Left lung (tissue), 10 donors: ENCODE measurements around the gene ITGAX. TPM values are rescaled to one million over a fixed set of nuclear protein-coding genes. Genes with fewer than 3 reads are reported as not detected.
A peak's percentile ranks its signal among the peaks of the same experiment; 100 is the strongest.

ENCODE experiments used
- ATAC-seq: fragments of 200-7000 bp; cut with Tn5 transposase; one replicate; pipeline ENCODE4 v1.9.1; 2020; ENCODE audit warnings: moderate library complexity
- DNase-seq, 4 donors: peaks; one replicate each; pipeline ENCODE4 v3.0.0-alpha.2; 2013 to 2020
- H3K27ac ChIP-seq, 2 donors: fragments of 200-600 bp; sonication (generic) in 1 of 2; one replicate each; pipeline versions ENCODE4 v1.5.0 to v1.8.0; 2020 to 2021
- H3K27me3 ChIP-seq, 2 donors: fragments of 200-600 bp; sonication (generic) in 1 of 2; one replicate each; pipeline versions ENCODE4 v1.5.0 to v1.8.0; 2020 to 2021
- H3K36me3 ChIP-seq, 2 donors: fragments of 200-600 bp; sonication (generic) in 1 of 2; one replicate each; pipeline versions ENCODE4 v1.5.0 to v1.8.0; 2020 to 2021
- H3K4me1 ChIP-seq, 2 donors: fragments of 200-600 bp; one replicate each; pipeline ENCODE4 v1.8.0; 2021
- H3K4me3 ChIP-seq, 2 donors: fragments of 200-600 bp; sonication (generic) in 1 of 2; one replicate each; pipeline versions ENCODE4 v1.5.0 to v1.8.0; 2020 to 2021; ENCODE audit warnings: mild to moderate bottlenecking in 1 of 2
- H3K9me3 ChIP-seq, 2 donors: fragments of 200-600 bp; sonication (generic) in 1 of 2; one replicate each; pipeline versions ENCODE4 v1.5.0 to v1.8.0; 2020 to 2021
- CTCF ChIP-seq, 2 donors: fragments of 200-600 bp; sonication (generic) in 1 of 2; IDR thresholded peaks; one replicate each; pipeline versions ENCODE4 v1.5.0 to v1.8.0; 2021; ENCODE audit warnings: antibody characterized with exemption in 2 of 2
- intact Hi-C, 2 donors: fragments of 100-400 bp; cut with DNase I; formaldehyde crosslinking; loops; one replicate each; pipeline versions ENCODE4 v1.11.2 to v1.14.2; 2022
- polyA plus RNA-seq, 6 donors: library from polyadenylated mRNA; unstranded; fragments of 120-200 nt; gene quantifications; one replicate each; pipeline ENCODE4 v1.2.1, GENCODE V29; 2013; ENCODE audit not compliant: insufficient read length in 6 of 6
- total RNA-seq, 2 donors: library from RNA; stranded (reverse); fragmentation: NEBNext Ultra II Directional; extraction: Animal tissue kit (Norgen Biotek cat#: 25700); gene quantifications; one replicate each; pipeline ENCODE4 v1.2.1, GENCODE V29; 2021
- donor health status: DM: no; HTN: yes; CAD: no.
- donor health status: DM: no; HTN: no; CAD: no.

Gene ITGAX
- total and polyA plus RNA-seq, 8 donors: 0.94 to 134 (median 1.8) TPM

GRCh38 chr16:31421587-31421986 is 66.6 kb downstream of the ITGAX start:
- Histone ChIP-seq H3K9me3 (no peaks in the 10 kb centered on the region), H3K27ac (no peak overlapping the region), H3K27me3 (peaks cover 0 to 22% of the 10 kb centered on the region in 2 donors), H3K4me3 (no peak overlapping the region), H3K4me1 (no peaks in the 10 kb centered on the region), H3K36me3 (no peaks in the 10 kb centered on the region)
- DNase-seq (no peak), ATAC-seq (no peak)
- intact Hi-C loops: no loop called here
- TF ChIP-seq CTCF (IDR thresholded peaks at IDR 0.05): no peak

GRCh38 chr16:31423241-31423640 is 68.3 kb downstream of the ITGAX start:
- no peak for ATAC-seq
- H3K27ac ChIP-seq: no peak overlapping the region
- intact Hi-C loops: no loop called here
- H3K36me3 ChIP-seq: no peaks in the 10 kb centered on the region
- peaks cover 4% of the 10 kb centered on the region in 2 donors for H3K4me1 ChIP-seq
- no peak overlapping the region for H3K4me3 ChIP-seq
- H3K9me3 ChIP-seq: no peaks in the 10 kb centered on the region
- H3K27me3 ChIP-seq: peaks cover 0 to 33% of the 10 kb centered on the region in 2 donors
- TF ChIP-seq CTCF (IDR thresholded peaks at IDR 0.05): no peak
- DNase-seq: no peak

- ATAC-seq: no peak
- intact Hi-C loops: no loop called here
- DNase-seq: no peak
- H3K4me3 ChIP-seq: no peak overlapping the region
- TF ChIP-seq CTCF (IDR thresholded peaks at IDR 0.05): no peak
- H3K27me3 ChIP-seq: peaks cover 0 to 30% of the 10 kb centered on the region in 2 donors
- no peaks in the 10 kb centered on the region for H3K36me3 ChIP-seq
- H3K4me1 ChIP-seq: peaks cover 4% of the 10 kb centered on the region in 2 donors
- no peak overlapping the region for H3K27ac ChIP-seq
- H3K9me3 ChIP-seq: no peaks in the 10 kb centered on the region
These were observed 68.8 kb downstream of the ITGAX start for GRCh38 chr16:31423801-31424200.

GRCh38 chr16:31427441-31428278 is 72.7 kb downstream of the ITGAX start:
- Histone ChIP-seq H3K27ac (no peak overlapping the region), H3K36me3 (no peaks in the 10 kb centered on the region), H3K27me3 (peaks cover 0 to 26% of the 10 kb centered on the region in 2 donors), H3K4me3 (peak overlapping the region; percentile 28 to 32), H3K9me3 (no peaks in the 10 kb centered on the region), H3K4me1 (peaks cover 4% of the 10 kb centered on the region in 2 donors)
- DNase-seq (peak in 3 of 4 donors; percentile 45 to 89 (median 62)), ATAC-seq (peak; percentile 80)
- no peak for TF ChIP-seq CTCF (IDR thresholded peaks at IDR 0.05)
- intact Hi-C loops: no loop called here

- Histone ChIP-seq H3K36me3 (no peaks in the 10 kb centered on the region), H3K4me1 (peaks cover 4% of the 10 kb centered on the region in 2 donors), H3K27ac (no peak within 1 kb of the TSS), H3K9me3 (no peaks in the 10 kb centered on the region), H3K4me3 (peak within 1 kb of the TSS; percentile 28 to 32), H3K27me3 (peaks cover 0 to 22% of the 10 kb centered on the region in 2 donors)
- ATAC-seq (no peak), DNase-seq (no peak)
- intact Hi-C loops: no loop called here
- TF ChIP-seq CTCF (IDR thresholded peaks at IDR 0.05): no peak
These were observed 73.3 kb downstream of the ITGAX start, which contains the start of gene COX6A2 for GRCh38 chr16:31428279-31428597. Gene COX6A2 (minus strand): TSS chr16:31428360. CDS start chr16:31428325, 35 bp downstream.
